Skin of body (tissue), 2 donors: ENCODE results near the gene USP3. TPM values are rescaled to one million over a fixed set of nuclear protein-coding genes. Genes with fewer than 3 reads are reported as not detected.
A peak's percentile ranks its signal among the peaks of the same experiment; 100 is the strongest.

Source experiments
- DNase-seq: peaks from one replicate; lab custom pipeline; 2025; lab: John Stamatoyannopoulos, UW
- total RNA-seq: library from RNA; depleted of rRNA; stranded (reverse); fragments of >200 nt; gene quantifications from one replicate; pipeline ENCODE4 v1.2.3, GENCODE V29; 2014

USP3 gene, protein sequence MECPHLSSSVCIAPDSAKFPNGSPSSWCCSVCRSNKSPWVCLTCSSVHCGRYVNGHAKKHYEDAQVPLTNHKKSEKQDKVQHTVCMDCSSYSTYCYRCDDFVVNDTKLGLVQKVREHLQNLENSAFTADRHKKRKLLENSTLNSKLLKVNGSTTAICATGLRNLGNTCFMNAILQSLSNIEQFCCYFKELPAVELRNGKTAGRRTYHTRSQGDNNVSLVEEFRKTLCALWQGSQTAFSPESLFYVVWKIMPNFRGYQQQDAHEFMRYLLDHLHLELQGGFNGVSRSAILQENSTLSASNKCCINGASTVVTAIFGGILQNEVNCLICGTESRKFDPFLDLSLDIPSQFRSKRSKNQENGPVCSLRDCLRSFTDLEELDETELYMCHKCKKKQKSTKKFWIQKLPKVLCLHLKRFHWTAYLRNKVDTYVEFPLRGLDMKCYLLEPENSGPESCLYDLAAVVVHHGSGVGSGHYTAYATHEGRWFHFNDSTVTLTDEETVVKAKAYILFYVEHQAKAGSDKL
- 59.3 TPM for total RNA-seq

DNA sequence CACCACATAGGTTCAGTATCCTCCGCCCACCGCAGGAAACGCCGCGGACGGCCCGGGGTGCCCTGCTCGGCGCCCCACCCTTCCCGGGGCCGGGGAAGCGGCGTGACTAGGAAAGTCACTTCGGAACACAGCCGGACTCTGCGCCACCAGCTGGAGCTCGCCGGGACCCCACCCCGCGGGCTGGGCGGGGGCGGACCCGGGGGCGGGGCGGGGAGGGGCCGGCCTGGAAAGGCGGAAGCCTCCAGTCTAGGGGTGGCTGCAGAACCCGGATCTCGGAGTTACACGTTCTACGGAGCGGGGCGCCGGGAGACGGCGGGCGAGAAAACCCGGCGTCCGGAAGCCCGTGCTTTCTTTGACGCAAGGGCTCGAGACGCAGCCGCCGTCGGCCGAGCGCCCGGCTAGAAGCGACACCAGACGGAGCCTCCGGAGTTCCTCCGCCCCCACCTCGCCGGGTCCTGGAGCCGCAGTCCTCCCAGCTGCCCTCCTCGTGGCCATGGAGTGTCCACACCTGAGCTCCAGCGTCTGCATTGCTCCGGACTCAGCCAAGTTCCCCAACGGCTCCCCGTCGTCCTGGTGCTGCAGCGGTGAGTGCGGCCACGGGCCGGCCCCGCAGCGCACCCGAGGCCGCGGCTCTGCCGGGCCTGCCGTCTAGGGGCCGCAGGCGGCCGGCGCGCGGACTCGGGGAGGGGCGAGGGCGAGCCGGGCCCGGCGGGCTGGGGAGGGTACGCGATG is at the start of gene USP3:
Gene USP3, plus strand, starts transcription at position 347 of the 732 bp plus-strand sequence. Its CDS starts 147 bp downstream, at position 494.
- DNase-seq, result peak; percentile 94

DNA sequence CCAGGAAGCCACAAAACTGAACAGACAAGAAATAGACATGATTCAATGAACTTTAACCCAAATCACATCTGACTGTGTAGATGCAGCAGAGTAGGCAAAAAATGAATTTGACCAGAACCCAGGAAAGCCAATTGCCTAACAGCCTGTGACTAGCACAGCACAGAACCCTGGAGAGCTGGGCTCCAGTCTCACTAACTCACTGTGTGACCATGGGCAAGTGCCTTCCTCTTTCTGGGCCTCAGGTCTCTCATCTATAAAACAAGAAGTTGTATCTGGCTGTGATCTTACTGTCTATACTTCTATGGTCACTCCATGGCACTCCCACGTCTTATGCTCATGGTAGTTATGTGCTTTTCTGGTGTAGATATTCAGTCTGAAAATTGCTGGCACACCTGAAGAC is 48.1 kb upstream of the USP3 start:
- DNase-seq, result no peak

DNA sequence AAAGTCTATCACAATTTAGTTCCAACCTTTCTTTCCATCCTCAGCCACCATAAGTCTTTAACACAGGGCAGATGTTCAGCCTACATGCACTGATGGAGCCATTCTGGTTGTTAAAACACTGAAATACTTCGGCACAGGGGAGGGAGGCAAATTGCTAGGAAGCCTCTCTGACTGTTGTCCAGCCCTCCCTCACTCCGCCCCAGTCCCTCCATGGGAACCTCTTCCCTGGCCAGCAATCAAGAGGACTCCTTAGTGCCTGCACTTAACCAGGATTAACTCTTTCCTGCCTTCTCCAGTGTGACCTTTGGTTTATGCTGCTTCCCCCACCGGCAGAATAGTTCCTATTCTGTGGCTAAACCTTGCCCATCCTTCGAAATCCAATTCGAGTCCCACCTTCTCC is 47.0 kb upstream of the USP3 start:
- DNase-seq, result no peak

DNA sequence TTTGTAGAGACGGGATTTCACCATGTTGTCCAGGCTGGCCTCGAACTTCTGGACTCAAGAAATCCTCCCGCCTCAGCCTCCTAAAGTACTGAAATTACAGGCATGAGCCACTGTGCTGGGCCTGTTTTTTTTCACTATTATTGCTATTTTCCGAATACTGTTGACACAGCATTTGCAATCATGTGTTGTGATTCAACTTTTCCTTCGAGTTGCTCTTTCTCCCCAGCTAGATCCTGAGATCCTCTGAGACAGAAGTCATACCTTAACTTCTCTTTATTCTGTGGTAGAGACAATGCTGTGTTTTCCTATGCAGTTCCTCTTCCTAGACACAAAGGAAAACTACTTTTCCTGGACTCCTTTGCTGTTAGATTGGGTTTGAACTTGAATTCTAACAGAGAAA is 46.4 kb upstream of the USP3 start:
- DNase-seq, result no peak

DNA sequence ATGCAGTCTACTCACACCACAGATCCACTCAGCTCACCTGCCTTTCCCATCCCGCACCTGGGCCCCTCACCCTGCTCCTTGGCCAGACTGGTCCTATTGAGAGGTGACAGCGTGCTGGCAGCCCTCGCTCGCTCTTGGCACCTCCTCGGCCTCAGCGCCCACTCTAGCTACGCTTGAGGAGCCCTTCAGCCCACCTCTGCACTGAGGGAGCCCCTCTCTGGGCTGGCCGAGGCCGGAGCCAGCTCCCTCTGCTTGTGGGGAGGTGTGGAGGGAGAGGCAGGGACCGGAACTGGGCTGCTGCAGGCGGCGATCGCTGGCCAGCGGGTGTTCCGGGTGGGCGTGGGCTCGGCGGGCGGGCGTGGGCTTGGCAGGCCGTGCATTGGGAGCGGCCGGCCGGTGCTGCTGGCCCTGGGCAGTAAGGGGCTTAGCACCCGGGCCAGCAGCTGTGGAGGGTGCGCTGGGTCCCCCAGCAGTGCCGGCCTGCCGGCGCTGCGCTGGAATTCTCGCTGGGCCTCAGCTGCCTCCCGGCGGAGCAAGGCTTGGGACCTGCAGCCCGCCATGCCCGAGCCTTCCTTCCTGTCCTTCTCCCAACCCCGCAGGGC is 45.5 kb upstream of the USP3 start:
- no peak for DNase-seq

DNA sequence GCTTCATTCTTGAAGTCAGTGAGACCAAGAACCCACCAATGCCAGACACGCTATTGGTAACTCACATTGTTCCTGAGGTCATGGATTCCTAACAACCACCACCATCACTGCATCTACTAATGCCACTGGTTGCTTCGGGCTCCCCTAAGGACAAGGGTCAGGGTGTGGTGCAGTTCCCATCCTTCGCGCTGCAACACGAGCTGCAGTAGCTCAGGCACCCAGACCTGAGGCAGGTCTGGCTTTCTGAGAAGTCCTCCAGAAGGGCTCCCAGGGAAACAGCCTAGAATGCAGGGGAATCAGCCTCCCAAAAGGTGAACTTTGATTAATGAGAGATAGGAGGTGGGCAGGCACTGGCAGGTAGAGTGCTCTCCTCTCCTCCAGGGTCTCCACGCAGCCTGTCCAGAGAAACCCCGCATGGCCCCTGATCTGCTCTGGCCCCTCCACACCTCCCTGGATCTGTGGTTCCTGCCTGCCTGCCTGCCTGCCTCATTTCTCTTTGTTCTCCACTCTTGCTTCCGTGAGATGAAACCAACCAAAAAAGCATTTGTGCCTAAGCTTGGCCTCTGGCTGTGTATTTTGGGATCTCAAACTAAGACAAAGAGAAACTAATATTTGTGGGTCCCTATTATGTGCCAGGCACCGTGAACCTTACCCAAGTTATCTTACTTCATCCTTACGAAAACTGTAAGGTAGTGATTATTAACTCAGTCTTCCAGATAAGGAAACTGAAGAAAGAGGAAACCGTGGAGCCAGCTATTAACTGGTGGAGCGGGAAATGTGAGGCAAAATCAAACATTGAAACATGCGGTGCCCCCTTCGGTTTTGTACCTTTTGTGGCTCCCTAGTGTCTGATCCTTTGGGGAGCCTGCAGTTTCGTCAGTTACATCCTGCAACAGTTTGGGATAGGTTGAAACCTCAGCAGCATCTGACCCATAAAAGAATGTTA is 43.9 kb upstream of the USP3 start:
- DNase-seq, result no peak

DNA sequence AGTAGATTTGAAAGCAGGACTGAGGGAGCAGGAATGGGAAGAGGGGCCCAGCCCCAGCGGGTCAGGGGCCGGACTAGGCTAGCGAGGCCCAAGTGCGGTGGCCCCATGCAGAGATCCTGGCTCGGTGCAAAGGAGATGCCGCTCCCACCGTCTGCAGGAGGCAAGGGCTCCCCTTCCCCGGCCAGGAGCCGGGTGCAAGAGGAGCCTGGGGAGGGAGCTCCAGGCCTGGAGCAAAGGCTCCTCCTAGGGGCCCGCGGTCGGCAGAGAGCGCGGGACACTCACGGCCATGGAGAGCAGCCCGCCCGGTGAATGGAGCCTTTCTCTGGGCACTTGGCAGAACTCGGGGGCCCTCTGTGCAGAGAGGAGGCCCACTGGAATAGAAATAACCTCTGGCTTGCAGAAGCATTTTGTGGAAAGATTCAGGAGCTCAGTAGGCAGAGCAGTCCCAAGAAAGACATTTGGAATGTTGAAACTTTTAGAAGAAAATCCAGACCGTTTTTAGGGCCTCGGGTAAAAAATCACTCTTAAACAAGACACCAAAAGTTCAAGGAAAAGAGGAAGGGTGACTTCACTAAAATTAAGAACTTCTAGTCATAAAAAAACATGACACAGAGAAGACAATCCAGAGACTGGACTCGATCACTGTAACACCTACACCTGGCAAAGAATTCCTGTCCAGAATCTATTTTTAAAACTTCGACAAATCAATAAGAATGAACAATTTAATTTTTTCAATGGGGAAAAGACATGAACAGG is 43.0 kb upstream of the USP3 start:
- no peak for DNase-seq

DNA sequence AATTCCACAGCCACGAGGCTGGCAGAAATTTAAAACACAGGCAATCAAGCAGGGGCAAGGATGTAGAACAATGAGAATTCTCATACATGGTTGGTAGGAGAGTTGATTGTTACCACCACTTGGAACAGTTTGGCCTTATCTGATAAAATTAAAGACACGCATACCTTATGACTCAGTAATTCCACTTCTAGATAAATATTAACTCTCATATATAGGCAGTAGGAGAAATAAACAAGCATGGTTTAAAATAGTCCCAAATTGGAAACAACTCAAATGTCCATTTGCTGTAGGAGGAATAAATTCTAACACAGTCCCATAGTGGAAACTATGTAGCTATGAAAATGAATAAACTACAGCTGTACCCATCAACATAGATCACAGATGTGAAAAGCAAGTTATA is 42.3 kb upstream of the USP3 start:
- DNase-seq, result no peak

DNA sequence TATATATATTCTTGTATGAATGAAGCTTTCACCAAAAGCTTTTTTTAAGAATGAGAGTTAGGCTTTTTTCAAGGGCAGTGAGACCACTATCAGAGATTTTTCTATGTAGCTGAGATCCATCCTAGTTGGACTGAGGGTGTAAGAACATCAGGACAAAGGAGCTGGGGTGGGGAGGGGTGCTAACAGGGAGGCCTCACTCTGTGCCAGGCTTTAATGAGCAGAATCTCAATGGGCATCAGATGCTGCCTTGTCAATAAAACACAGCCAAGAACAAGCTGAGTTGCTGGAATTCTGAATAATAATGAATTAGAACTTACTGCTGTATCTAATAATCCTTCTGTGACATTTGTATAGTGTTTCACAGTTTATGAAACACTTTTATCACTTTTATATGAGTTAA is 41.4 kb upstream of the USP3 start:
- no peak for DNase-seq

DNA sequence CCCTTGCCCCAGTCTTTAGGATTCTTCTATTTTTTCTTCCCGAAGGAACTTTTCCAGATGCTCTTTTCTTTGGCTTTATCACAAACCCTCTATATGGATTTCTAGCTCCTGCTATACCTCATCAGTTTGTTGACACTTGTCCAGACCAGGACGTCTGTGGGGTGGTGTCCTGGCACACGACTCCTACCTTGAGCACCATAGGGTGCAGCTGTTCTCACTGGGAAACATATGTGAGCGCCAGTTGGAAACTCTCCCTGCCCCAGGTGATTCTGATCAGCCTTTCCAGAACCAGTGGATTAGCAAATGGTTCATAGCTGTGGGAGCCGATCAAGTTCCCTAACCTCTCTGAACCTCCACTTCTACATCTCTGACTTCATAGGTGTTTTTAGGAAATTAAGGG is 40.6 kb upstream of the USP3 start:
- no peak for DNase-seq

DNA sequence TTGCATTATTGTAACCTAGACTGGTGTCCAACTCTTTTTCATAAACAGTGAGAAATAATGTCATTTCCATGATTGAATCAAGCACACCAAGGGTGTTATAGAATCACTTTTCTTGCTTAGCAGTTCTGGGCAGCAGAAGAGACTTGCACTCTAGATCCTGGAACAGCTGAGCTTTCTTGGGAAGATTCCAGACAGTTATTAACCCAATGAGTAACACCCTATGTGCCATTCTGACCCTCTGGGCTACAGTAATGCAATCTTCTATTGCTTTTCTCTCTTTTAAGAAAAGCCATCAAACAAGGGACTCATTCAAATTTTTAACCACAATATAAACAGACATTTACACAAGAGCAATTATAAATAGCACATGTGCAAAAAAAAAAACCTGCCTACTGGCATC is 39.3 kb upstream of the USP3 start:
- DNase-seq, result peak; percentile 44

DNA sequence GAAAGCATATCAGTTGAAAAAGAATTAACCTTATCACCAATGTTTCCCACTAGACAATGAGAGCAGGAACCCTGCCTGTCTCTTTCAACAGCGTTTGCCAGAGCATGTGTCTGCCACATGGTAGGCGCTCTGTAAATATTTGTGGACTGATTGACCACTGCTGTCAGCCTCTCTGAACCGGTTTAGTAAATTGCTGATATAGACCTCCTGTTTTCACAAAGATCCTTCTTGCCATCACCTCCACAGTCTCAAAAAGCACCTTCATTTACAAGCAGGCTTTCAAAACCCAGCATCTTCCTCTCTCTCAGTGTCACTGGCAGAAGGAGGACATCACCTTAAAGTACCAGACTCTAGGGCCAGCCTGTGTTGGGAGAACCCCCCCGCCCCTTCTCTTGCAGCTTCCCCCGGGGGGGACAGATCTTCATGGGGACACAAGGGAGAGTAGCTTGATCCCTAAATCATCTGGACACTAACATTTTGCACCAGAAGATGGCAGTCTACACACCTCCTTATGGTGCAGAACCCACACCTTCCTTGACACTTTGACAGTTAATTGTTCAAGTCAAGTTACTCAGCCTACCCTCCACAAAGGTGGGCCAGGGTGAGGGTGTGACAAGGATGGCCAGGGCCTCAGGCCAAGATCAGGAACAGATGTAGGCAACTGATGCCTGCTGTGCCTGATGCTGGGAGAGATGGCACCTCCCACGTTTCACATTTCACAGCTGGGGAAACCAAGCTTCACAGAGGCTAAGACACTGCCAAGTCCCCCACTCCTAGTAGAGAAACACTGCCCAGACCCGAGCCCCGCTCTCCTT is 37.8 kb upstream of the USP3 start:
- peak; percentile 51 for DNase-seq

DNA sequence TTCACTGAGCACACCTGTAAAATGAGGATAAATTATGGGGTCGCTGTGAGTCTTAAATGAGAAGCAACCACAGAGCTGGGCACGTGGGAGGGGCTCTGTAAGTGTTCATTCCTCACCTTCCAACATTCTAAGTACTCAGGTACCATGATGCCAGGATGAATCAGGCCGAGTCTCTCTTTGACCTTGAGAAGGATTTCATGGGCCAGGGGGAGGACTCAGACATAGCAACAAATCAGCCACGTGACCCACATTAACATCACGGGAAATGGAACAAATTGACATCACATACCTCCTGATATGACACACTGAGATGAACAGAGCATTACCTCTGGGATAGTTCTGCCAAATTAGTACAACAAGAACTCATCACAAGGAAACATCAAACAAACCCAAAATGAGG is 35.2 kb upstream of the USP3 start:
- no peak for DNase-seq

DNA sequence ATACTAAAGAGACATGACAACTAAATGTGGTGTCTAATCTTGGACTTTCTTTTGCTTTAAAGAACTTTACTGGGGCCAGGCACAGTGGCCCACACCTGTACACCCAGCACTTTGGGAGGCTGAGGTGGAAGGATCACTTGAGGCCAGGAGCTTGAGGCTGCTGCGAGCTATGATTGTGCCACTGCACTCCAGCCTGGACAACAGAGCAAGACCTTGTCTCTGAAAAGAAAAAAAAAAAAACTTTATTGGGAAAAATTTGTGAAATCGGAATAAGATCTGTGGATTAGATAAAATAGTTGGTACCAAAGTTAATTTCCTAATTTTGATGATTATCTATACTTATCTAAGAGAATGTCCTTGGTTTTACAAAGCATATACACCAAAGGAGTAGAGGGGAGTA is 34.4 kb upstream of the USP3 start:
- no peak for DNase-seq

DNA sequence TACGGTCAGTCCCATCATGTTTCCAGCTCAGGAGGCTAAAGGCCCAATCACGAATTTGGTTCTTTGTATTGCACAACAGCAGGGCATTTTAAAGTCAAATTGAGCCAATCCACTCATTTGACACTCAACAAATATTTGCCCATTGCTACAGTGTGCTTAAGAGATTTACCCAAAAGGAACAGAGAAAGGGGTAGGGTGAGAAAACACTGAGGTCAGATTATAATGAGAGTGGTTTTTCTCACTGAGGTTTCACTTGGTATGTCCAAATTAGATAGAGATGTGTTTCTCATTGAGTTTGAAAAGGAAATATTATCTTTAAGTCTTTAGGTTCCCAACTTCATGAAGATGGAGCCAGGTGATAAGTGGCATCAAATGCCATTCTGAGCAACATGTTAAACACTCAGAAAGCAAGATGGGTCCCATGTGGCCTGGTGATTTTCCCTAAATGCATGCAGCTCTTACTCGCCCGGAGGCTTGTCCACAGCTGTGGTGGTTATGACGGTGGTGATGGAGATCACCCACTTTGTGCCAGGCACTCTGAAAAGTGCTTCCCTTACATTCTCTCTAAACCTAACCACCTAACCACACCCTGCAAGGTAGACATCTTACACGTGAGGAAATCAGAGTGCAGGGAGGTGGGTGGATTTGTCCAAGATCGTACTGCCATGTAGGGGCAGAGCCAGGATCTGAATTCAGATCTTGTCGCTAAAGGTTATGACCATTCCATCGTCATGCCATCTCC is 31.2 kb upstream of the USP3 start:
- no peak for DNase-seq

DNA sequence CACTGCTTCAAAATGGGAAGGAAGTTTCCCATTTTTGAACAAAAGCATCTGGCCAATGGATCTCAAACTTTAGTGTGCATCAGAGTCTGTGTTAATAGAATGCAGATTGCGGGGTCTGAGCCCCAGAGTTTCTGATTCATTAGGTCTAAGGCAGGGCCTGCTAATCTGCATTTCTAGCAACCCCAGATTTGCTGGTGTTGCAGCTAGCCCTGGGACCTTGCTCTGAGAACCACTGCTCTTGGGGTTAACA is 30.7 kb upstream of the USP3 start:
- no peak for DNase-seq

DNA sequence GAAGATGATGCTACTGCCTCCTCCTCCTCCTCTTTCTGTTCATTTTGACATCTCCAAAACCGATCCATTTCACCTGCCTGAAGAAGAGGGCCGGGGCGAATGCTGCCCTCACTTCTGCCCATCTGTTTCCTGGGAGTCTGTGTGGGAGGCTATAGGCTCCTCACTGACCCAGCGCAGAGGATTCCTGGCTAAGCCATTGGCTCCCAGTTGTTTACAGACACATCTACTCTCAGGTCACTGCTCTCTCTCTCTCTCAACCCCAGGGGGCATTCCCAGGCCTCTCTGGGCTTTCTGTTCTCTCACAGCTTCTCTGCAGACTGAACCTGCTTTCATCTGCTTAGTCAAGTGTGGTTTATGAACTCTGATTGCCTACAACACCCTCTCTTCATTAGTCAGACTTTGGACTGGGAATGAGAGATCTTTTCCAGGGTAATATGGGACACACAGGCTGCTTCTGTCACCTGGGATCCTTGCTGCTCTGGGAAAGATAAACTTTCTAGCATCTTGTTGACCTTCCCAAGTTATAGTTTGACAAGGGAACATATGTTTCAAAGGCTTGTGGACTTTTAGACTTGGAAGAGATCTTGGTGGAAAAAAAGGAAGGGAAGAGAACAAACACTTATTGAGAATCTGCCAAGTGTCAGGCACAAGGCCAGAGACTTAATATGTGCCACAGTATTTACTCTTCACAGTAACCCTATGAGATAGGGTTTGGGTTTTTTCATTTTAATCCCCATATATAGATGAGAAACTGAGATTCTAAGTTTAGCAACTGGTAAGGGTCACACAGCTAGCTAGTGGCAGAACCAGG is 30.2 kb upstream of the USP3 start:
- peak; percentile 80 for DNase-seq

DNA sequence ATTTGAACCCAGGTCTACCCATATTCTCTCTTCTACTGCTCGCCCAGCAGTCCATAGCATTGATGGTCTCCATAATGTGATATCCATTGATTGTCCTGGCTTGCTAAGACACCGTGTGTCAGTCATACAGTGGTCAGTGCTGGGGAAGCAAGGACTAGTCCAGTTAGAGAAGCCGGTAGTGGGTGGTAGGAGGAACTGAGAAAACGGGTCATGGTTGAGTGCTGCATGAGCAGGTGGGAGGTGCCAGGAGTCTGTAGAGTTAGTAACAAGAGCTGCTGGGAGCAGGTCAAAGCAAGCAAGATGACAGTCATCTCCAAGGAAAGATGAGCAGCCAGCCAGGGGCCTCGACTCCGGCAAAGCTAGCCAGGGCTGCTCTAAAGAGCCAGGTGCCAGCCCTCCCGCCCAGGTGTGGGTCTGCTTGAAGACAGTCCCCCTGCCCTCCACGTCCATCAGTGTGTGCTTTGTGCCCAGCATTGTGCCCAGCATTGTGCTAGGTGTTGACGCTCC is 29.5 kb upstream of the USP3 start:
- DNase-seq, result no peak
